COLO668 (cell line): Measurements from ENCODE around the gene LBHD2.
"Not testable (repeated sequence)": the region's sequence is repeated elsewhere in the genome, so short reads cannot be mapped to it uniquely, and the experiment has no call there.

Experiments used
- DNase-seq: peaks from one replicate; lab custom pipeline; 2025; ENCODE audit not compliant: unreplicated experiment; lab: John Stamatoyannopoulos, UW

LBHD2 gene

DNA sequence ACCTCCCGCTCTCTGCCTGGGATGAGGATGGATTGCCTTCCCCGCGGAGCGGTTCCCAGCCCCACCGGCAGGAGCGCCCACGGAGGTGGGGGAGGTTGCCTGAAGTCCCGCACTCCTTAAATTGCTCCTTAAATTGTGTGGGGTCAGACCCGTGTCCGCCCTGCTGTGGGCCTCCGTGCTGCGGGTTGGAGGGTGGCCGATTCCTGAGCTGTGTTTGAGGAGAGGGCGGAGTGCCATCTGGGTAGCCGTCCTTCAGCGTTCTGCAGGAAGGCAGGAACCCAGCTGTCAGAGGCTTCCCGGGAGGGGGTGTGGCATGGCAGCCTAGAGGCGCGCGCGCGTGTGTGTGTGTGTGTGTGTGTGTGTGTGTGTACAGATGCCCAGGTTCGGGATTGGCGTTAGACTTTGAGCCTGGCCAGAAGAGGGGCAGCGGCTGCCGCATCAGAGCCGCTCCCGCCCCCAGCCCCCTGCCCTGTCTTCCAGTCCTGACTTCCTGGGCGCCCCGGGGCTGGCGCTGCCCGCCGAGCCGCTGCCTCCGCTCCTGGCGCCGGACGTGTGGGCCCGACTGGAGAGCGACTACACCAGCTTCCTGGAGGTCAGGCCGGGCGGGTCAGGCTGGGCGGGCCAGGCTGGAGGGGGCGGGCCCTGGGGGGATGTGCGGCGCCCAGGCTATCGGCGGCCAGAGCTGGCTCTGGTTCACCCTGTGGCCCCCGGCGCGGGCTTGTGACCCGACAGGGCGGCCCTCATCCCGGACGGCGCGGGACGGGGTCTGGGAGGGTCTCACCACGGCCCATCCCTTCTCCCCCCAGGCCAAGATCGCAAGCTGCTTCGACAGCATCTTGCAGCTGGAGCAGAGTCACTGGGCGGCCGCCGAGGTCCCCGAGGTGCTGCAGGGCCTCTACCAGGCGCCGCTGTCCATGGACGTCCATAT lies 19.7 kb downstream of the LBHD2 start:
- peak; percentile 91 for DNase-seq

DNA sequence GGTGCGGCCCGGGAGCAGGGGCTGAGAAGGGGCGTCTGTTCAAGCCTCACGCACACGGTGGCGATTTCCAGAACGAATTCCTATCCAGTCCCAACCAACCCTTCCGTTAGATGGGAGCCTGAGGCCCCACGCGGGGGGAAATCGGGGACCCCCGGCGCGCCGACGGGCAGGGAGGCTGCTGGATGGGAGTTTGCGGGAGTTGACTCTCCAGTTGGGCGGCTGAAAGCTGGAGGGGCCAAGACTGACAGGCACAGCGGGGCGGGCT lies 20.3 kb downstream of the LBHD2 start:
- DNase-seq: no peak

DNA sequence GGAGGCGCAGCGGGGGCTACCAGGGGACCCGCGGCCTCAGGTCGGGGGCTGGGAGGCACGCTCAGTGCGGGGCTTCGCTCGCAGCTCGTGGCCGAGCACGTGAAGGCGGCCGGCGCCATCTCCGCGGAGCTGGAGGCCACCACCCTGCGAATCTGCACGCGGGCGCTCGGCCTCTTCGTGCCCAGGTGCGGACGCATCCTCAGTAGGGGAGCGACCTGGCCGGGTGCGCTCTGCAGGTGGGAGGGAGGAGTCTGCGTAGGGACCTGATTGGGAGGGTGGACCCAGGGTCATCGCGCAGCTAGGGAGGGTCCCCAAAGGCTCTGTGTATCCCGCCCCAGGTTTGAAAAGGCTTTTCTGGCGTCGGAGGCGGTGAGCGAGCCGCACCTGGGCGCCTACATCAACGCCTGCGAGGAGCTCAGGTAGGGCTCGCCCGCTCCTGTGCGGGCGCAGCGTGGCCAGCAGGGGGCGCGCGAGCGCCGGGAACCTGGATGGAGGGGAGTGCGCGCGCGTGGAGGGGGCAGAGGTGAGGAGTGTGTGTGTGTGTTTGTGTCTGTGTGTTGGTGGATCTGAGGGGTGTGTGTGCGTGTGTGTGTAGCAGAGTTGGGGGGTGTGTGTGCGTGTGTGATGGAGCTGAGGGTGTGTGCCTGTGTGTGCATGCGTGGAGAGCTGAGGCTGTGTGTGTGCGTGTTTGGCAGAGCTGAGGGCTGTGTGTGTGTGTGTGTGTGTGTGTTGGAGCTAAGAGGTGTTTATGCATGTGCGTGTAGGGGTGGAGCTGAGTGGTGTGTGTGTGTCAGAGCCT lies 20.8 kb downstream of the LBHD2 start:
- DNase-seq: peak; percentile 90

DNA sequence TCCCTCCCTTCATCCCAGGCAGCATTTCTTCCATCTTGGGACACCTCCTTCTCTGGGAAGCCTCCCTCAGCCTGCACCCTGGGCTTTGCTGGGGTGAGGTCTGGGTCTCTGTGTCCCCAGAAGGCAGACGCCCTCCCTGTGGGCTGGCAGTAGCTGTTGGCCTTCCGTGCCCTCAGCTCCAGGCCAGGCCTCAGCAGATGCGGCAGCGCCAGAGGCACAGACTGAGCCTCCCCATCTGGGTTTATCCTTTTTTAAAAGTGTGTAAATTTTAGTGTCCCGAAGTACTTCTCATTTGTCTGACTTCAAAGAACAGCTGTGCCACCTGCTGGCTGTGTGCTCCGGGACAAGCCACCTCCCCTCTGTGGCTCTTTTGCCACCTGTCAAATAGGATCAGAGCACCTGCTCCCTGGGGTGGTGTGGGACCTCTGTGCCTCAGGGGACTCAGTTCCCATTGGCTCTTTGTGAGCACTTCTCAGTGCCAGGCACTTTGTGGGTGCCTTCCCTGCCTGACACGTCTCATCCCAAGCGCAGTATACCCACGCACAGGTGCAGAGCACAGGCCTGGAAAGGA lies 21.7 kb downstream of the LBHD2 start:
- DNase-seq: peak; percentile 89

DNA sequence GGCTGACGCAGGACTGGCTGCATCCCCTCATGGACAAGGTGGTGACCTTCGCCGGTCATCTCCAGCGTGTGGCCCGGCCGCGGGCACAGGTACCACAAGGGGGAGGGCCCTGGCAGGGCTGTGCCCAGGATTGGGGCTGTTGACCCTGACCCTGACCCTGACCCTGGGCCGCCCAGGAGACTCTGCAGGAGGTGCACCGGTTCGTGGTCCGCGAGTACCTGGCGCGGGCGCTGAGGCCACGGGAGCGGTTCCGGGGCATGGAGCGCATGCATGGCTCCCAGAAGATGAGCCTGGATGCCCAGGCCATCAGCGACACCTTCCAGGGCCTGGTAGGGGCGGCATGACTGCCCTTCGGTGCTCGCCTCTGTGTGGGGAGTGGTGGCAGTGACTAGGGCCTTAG lies 23.4 kb downstream of the LBHD2 start:
- no peak for DNase-seq

DNA sequence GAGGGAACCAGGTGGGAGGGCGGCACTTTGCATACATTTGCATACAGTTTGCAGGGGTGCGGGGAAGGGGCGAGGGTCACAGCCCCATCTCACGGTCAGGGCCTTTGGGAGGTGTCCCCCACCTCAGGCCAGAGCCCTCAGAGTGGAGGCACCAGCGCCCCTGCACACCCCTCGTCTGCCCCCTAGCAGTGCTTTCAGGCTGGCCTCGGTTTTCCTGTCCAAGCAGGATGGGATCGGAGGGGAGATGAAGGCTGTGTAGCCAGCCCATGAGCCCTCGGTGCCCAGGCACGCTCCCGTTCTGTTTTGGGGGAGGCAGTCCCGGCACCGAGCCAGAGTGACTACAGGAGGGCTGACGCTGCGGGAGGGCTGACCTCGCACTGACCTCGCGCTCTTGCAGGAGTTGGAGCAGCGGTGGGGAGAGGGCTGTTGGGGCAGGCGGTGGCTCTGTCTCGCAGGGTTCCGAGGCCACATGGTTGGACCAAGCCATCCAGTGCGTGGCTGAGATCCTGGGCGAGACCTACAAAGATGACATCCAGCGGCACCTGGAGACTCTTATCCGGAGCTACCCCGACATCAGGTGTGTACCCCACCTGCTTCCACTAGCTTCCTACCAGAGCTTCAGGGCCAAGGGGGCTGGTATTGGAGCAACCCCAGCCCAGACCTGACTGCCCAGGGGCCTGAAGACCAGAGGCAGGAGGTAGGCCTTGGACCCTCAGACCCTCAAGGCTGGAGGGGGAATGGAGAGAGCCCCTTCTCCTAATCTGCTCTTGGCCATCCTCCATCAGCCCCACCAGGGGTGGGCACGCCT lies 24.1 kb downstream of the LBHD2 start:
- no peak for DNase-seq

DNA sequence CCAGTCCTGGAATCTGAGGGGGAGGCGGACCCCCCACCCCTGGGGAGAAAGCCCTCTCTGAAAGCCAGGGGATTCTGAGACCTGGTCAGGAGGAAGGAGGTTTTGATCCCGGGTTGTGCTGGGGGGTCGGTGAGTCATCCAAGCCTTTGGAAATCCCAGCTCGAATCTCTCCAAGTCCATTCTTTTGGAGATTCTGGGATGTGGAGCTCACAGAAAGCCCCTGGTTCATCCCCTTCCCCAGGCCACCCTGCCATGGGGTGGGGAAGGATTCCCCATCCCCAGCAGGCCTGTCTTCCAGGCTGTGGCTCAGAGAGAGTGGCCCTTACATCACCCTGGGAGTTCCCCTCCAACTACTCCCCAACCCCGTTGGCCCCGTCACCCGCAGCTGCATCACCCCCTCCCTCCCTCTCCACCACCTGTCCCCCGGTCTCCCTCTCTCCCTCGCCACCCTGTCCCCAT lies 24.8 kb downstream of the LBHD2 start:
- peak; percentile 84 for DNase-seq

DNA sequence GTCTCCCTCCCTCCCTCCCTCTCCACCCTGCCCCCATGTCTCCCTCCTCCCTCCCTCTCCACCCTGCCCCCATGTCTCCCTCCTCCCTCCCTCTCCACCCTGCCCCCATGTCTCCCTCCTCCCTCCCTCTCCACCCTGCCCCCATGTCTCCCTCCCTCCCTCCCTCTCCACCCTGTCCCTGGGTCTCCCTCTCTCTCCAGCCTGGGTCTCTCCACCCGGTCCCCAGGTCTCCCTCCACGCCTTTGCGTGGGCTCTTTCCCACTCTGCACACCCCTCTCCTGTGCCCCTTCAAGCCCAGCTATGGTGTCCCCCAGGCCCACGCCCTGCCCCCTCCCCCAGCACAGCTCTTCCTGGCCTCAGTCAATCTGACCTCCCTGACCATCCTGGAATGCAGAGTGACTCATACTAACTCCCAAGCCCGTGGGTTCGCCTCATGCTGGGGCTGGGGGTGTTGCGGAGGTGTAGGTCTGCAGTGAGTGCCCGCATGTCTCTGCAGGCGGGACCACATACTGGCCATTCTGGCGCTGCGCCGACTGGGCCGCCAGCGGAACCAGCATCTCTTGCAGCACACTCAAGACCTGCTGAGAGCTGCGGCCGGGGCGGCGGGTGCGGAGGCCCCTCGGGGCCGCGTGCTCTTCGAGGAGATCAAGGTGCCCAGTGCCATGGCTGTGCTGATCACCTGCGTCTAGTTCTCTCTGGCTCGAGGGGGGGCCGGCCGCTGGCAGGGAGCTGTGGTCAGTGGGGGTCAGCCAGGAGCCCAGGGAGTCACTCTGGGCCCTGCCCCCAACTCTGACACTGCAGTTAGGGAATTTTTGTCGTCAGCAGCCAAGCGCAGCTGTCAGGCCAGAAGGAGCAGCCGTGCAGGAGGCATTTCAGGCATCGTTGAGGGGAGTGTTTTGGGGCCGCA lies 25.8 kb downstream of the LBHD2 start:
- peak; percentile 46 for DNase-seq

DNA sequence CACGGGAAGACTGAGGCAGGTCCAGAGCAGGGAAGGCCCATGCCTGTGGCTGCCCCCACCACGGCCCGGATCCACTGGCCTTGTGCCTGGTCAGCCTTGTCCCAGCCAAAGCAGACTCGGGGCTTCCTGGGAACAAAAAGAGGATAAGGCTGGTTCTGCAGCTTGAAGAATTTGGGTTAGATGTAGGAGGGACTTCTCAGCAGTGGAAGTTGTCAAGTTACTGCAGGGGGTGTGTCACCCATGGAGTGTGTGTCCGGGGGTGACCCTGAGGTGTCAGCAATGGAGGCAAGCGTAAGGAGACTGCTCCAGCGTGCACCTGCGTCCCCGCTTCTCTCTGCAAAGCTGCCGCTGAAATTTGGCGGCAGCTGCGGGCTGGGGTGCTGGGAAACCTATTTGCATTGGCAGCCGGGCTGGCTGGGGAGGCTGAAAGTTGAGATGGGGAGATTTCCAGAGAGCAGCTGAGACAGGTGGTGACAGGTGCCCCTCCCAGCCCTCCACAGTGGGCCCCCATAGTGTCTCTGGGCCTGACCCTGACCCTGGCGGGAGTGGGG lies 26.7 kb downstream of the LBHD2 start:
- DNase-seq: peak; percentile 93

DNA sequence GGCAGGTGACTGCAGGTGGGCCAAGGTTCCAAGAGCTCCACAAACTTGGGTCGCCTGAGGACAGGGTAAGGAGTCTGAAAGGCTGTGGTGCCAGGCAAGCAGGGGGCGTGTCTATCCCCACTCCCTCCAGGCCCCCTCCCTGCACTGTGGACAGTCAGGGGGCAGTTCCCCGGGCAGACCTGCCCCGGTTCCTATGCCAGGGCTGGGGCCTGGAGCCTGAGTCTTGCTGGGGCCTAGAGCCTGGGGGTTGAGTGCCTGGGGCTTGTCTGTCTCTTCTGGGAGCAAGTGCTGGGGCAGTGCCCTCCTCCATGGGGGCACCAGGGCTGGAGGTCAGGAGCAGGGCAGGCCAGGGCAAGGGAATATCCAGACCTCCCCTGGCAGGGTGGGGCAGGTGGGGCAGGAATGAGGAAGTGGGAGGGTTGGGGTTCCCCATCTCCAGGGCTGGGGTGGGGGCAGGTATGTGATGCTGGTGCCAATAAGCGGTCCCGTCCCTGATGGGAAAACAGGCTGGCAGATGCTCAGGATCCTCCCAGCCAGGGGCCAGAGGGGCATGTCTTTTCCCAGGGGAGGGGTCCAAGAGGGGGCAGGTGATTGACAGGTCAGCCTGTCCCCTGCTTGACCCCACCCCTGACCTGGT lies 27.3 kb downstream of the LBHD2 start:
- peak; percentile 76 for DNase-seq

DNA sequence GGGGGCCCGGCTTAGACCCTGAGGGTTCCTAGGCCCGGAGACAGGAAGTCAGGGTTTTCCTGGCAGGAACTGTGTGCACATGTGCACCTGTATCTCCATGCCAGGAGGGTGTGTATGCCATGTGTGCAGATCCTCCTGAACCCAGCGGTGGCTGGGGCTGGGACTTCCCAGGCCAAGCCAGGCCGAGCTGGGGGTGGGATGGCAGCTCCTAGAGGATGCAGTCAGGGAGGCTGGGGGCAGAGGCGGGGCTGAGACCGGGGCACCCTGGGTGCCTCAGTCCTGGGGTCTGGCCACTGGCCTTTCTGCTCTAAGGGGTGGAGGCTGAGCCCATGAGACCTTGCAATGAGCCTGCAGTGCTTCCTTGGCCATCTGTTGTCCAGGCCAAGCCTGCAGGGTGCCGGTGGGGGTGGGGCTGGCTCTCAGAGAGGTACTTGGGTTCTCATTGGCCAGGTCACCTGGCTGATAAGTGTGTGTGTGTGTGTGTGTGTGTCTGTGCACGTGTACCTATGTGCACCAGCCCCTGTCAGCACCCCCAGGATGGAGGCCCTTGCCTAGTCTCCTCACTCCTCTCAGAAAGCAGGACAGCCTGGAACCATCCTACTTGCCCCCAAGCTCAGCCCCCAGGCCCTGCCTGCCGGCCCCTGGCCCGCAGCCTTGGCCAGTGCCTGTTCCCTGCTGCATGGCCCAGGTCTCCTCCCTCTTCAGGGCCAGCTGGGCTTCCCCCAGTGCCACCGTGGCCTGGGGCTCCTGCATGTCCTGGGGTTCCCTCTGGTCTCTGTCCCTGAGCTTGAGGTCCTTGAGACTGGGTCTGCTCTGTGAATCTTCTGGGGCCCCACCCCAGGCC lies 28.6 kb downstream of the LBHD2 start:
- peak; percentile 81 for DNase-seq

DNA sequence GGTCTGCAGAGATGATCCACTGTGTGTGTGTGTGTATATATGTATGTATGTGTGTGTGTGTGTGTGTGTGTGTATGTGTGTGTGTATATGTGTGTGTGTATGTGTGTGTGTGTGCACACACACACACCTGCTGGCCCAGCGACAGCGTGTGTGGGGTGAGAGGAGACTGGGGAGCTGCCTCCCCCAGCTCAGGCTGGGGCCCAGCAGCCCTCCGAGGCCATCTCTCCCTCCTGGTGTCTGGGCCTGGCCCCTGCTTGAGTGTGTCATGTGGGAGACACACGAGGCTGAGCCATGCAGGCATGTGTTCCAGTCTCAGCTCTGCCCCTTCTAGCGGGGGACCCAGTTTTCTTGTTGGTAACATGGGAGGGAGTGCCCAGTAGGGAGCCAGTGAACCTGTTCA lies 29.3 kb downstream of the LBHD2 start:
- DNase-seq: no peak

DNA sequence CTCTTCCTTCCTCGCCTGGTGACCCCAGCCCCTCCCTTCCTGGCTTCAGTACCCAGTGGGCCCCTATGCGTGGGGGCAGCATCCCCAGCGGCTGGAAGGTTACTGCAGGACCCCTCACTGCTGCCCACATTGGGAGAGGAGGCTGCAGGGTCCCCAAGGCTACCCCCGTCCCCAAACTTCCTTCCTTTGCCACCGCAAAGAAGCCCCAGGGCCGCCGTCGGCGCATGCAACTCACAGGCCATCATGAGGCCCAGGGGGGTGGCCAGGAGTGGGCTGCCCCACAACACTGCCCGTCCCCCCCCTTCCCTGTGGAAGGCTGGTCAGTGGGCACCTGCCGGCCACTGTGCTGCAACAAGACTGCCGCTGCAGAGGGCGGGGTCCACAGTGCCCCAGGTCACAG lies 29.8 kb downstream of the LBHD2 start:
- DNase-seq: no peak

DNA sequence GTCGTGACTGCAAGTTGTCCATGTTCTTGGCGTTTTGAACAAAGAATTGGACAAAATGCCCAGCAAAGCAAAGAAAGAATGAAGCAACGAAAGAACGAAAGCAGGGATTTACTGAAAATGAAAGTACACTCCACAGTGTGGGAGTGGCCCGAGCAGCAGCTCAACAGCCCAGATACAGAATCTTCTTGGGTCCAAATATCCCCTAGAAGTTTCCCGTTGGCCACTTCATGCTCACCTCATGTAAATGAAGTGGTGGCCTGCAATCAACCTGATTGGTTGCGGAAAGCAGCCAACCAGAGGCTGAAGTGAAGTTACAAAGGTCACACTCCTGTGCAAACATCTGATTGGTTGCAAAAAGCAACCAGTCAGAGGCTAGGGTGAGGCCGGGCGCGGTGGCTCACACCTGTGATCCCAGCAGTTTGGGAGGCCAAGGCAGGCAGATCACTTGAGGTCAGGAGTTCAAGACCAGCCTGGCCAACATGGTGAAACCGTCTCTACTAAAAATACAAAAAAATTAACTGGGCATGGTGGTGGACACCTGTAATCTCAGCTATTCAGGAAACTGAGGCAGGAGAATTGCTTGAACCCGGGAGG lies 31.2 kb downstream of the LBHD2 start:
- DNase-seq: not testable (repeated sequence)

DNA sequence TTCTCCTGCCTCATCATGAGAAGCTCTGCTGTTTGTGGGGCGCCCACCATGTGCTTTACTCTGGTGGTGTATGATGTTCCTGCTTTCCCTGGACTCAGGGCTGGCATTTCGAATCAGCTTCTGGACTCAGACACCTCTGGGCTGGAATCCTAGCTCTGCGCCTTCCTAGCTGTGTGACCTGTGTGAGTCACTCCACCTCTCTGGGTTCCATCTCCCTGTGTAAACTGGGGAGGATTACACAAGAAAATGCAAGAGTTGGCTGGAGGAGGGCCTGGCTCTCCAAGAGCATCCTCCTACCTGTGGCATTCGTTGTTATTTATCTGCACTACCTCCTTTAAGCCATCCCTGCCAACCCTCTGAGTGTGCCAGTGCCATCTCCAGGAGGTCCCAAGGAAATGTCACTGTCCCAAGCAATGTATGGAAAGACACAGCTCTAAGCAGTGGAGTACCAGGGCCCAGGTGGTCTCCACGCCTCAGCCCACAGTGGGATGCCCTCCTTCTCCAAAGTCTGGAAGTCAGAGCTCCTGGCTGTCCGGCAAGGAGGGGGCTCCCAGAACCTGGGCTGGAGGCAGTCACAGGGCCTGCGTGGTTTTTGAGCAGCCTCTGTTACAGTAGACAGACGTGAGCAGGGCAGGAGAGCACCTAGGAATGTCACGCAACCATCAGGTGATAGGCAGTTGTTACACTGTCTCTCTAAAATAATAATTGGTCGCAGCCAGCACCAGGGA lies 32.0 kb downstream of the LBHD2 start:
- DNase-seq: no peak

DNA sequence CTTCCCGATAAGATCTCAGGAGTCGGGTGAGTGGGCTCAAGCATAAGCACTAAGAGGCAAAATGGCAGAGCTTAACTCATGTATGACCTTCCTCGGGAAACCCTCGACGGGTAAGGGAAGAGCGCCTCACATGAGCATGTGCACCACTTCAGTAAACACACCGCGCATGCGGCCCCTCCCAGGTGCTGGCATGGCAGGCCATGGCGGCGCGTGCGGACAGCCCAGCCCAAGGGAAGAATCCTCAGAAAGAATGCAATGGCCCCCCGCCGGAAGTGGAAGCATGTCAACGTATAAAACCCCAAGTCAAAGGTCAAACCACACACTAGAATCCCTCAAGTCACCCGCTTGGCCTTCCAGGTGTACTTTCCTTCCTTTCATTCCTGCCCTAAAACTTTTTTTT lies 32.6 kb downstream of the LBHD2 start:
- DNase-seq: peak; percentile 20

DNA sequence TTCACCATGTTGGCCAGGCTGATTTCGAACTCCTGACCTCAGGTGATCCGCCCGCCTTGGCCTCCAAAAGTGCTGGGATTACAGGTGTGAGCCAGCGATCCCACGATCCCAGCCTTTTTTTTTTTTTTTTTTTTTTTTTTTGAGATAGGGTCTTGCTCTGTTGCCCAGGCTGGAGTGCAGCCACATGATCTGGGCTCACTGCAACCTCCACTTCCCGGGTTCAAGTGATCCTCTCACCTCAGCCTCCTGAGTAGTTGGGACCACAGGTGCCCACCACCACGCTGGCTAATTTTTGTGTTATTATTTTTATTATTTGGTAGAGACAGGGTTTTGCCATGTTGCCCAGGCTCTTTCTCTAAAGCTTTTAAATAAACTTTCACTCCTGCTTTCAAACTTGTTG lies 33.5 kb downstream of the LBHD2 start:
- DNase-seq: not testable (repeated sequence)
